Endodermal cell (in vitro differentiated cells): ENCODE data around the gene ZG16B. TPM values are rescaled to one million over a fixed set of nuclear protein-coding genes. Genes with fewer than 3 reads are reported as not detected.

Source experiments
- DNase-seq: peaks from one replicate; pipeline ENCODE4 v3.0.0-alpha.2; 2017
- H3K27ac ChIP-seq: 2 replicates; pipeline ENCODE4 v1.5.1; 2013; ENCODE audit warnings: mild to moderate bottlenecking, low read depth, low read length, moderate library complexity
- H3K27me3 ChIP-seq: 2 replicates; pipeline ENCODE4 v1.6.1; 2013; ENCODE audit warnings: mild to moderate bottlenecking, low read length, moderate library complexity; ENCODE audit not compliant: insufficient read depth, control insufficient read depth, poor library complexity, severe bottlenecking
- H3K36me3 ChIP-seq: 2 replicates; pipeline ENCODE4 v1.7.0; 2013; ENCODE audit warnings: mild to moderate bottlenecking, low read length, moderate library complexity; ENCODE audit not compliant: control insufficient read depth, insufficient read depth
- H3K4me1 ChIP-seq: one replicate; pipeline ENCODE4 v1.7.0; 2013; ENCODE audit warnings: low read length; ENCODE audit not compliant: control insufficient read depth, insufficient read depth
- H3K4me3 ChIP-seq: 2 replicates; pipeline ENCODE4 v1.5.1; 2013; ENCODE audit warnings: mild to moderate bottlenecking, low read length, moderate library complexity
- H3K9ac ChIP-seq: 2 replicates; pipeline ENCODE4 v1.6.1; 2013; ENCODE audit warnings: mild to moderate bottlenecking, low read length, moderate library complexity; ENCODE audit not compliant: poor library complexity, severe bottlenecking; ENCODE audit errors: extremely low read depth
- H3K9me3 ChIP-seq: 2 replicates; pipeline ENCODE4 v1.6.1; 2013; ENCODE audit warnings: mild to moderate bottlenecking, low read length, moderate library complexity; ENCODE audit not compliant: control insufficient read depth
- H3K27ac Mint-ChIP-seq: 2 replicates; pipeline ENCODE4 v1.8.0; 2020; ENCODE audit warnings: mixed read lengths
- H3K27me3 Mint-ChIP-seq: 2 replicates; pipeline ENCODE4 v1.8.0; 2021; ENCODE audit warnings: mild to moderate bottlenecking, mixed read lengths; ENCODE audit not compliant: insufficient read depth
- H3K36me3 Mint-ChIP-seq: 2 replicates; pipeline ENCODE4 v1.8.0; 2020; ENCODE audit warnings: low read depth, mixed read lengths
- H3K4me1 Mint-ChIP-seq: 2 replicates; pipeline ENCODE4 v1.8.0; 2020; ENCODE audit warnings: mixed read lengths
- H3K4me3 Mint-ChIP-seq: 2 replicates; pipeline ENCODE4 v1.8.0; 2020; ENCODE audit warnings: mild to moderate bottlenecking, moderate library complexity, mixed read lengths
- H3K9me3 Mint-ChIP-seq: 2 replicates; pipeline ENCODE4 v1.8.0; 2020; ENCODE audit warnings: mild to moderate bottlenecking, mixed read lengths
- CTCF ChIP-seq: fragments of 200-600 bp; sonication (generic); conservative IDR thresholded peaks from 2 replicates; pipeline ENCODE4 v1.5.0; 2021; ENCODE audit warnings: antibody characterized with exemption, mild to moderate bottlenecking
- WGBS, 2 experiments: methylation state at CpG; one replicate each; pipeline versions ENCODE4 v1.1.5 to v1.1.7; 2013; ENCODE audit warnings: missing lambda C conversion rate in 2 of 2, mixed read lengths in 1 of 2; ENCODE audit not compliant: insufficient coverage in 1 of 2, insufficient read length in 1 of 2; 5-methylcytosine and 5-hydroxymethylcytosine counted together
- long read RNA-seq, 4 experiments: library from polyadenylated mRNA in 2 of 4; library from RNA in 1 of 4; library from capped mRNA in 1 of 4; stranded (forward) in 3 of 4; unstranded in 1 of 4; transcript quantifications; one replicate each; pipeline ENCODE4 v2.0.0, GENCODE V29; 2020 to 2021; ENCODE audit warnings: inconsistent platforms in 1 of 4
- polyA plus RNA-seq, 2 experiments: library from polyadenylated mRNA; stranded (reverse); fragments of 50-300 nt; gene quantifications; one replicate each; pipeline ENCODE4 v1.2.3, GENCODE V29; 2013
- total RNA-seq, 2 donors: library from RNA; stranded (reverse); fragmentation: NEBNext Ultra II Directional in 1 of 2; extraction: Animal tissue kit (Norgen Biotek cat#: 25700) in 1 of 2; gene quantifications; 2 replicates in 1 of 2; 3 replicates in 1 of 2; pipeline ENCODE4 v1.2.1, GENCODE V29; 2021

ZG16B gene, protein sequence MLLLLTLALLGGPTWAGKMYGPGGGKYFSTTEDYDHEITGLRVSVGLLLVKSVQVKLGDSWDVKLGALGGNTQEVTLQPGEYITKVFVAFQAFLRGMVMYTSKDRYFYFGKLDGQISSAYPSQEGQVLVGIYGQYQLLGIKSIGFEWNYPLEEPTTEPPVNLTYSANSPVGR
- total RNA-seq: not detected
- polyA plus RNA-seq (2013, experiment 1 of 2): not detected
- polyA plus RNA-seq (2013, experiment 2 of 2): not detected
- long read RNA-seq, experiment 1: 0 reads
- long read RNA-seq, experiment 2: 0 reads
- long read RNA-seq, experiment 3: 0 reads
- long read RNA-seq, experiment 4: 0 reads

- 84 to 85% methylated on average over 19 to 32 of the region's 32 CpGs for WGBS, 2 experiments
- no peak for DNase-seq
- no peaks in the 10 kb centered on the region for H3K9me3 ChIP-seq
- H3K36me3 Mint-ChIP-seq: no peaks in the 10 kb centered on the region
- no peak within 1 kb of the TSS for H3K4me3 Mint-ChIP-seq
- no peaks in the 10 kb centered on the region for H3K27me3 ChIP-seq
- H3K9me3 Mint-ChIP-seq: no peaks in the 10 kb centered on the region
- H3K36me3 ChIP-seq: no peaks in the 10 kb centered on the region
- H3K27me3 Mint-ChIP-seq: no peaks in the 10 kb centered on the region
- no peaks in the 10 kb centered on the region for H3K4me1 ChIP-seq
- H3K27ac ChIP-seq: no peak within 1 kb of the TSS
- no peak within 1 kb of the TSS for H3K4me3 ChIP-seq
- TF ChIP-seq CTCF: no peak
- H3K4me1 Mint-ChIP-seq: no peaks in the 10 kb centered on the region
- no peak within 1 kb of the TSS for H3K27ac Mint-ChIP-seq
- no peak within 1 kb of the TSS for H3K9ac ChIP-seq
Measured at GRCh38 chr16:2829501-2830354, at the start of gene ZG16B. Gene ZG16B, plus strand, starts transcription at chr16:2830303. Its CDS starts 139 bp downstream, at chr16:2830442.

DNA sequence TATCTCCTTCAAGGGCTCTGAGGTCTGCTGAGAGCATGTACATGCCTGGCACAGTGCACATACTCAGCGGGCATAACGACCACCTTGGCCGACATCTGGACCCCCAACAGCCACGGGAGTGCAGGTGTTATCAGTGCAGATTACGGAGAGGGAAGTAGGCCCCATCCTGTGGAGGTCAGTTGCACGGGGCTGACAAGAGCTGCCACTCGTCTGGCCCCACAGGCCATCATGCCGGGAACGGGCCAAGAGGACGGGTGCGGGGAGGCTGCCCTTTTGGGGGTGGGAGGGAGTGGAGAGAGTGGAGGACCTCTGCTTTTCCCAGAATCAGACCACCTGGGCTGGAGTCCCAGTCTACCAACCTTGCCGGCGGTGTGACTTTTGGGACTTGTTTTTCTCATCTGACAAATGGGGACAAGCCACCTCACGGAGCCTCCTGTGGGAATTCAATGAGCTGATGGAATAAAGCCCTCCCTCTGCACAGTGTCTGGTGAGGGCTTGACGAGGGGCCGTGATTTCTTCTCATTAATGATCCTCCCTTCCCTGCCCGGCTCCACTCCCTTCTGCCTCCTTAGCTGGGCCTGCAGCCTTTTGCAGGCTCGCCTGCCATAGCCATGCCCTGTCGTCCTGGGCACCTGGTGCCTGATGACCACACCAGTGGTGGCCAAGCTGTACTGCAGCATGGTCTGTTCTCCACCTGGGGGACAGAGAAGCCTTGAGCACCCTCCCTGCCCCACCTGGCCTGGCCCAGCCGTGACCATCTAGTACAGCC, 47.3 kb upstream of the ZG16B start:
- H3K27me3 Mint-ChIP-seq: peaks cover 12% of the 10 kb centered on the region
- peak; percentile 61 for TF ChIP-seq CTCF
- no peak overlapping the region for H3K4me3 Mint-ChIP-seq
- Histone ChIP-seq H3K4me1 (peaks cover 5% of the 10 kb centered on the region), H3K36me3 (no peaks in the 10 kb centered on the region), H3K27ac (no peak overlapping the region), H3K4me3 (no peak overlapping the region), H3K9me3 (no peaks in the 10 kb centered on the region), H3K27me3 (peaks cover 20% of the 10 kb centered on the region), H3K9ac (no peak overlapping the region)
- 93 to 94% methylated on average over 12 to 20 of the region's 20 CpGs for WGBS, 2 experiments
- no peak overlapping the region for H3K27ac Mint-ChIP-seq
- H3K4me1 Mint-ChIP-seq: peaks cover 15% of the 10 kb centered on the region
- no peaks in the 10 kb centered on the region for H3K9me3 Mint-ChIP-seq
- peak; percentile 66 for DNase-seq
- H3K36me3 Mint-ChIP-seq: no peaks in the 10 kb centered on the region

GRCh38 chr16:2783581-2784357, 46.3 kb upstream of the ZG16B start:
- WGBS, 2 experiments: 93 to 95% methylated on average over 12 to 15 of the region's 15 CpGs
- H3K27ac Mint-ChIP-seq: no peak overlapping the region
- no peaks in the 10 kb centered on the region for H3K9me3 Mint-ChIP-seq
- Histone ChIP-seq H3K9ac (no peak overlapping the region), H3K36me3 (no peaks in the 10 kb centered on the region), H3K27ac (no peak overlapping the region), H3K4me3 (no peak overlapping the region), H3K9me3 (no peaks in the 10 kb centered on the region), H3K27me3 (peaks cover 20% of the 10 kb centered on the region), H3K4me1 (peaks cover 5% of the 10 kb centered on the region)
- peaks cover 7% of the 10 kb centered on the region for H3K4me1 Mint-ChIP-seq
- TF ChIP-seq CTCF: no peak
- H3K27me3 Mint-ChIP-seq: peaks cover 12% of the 10 kb centered on the region
- H3K4me3 Mint-ChIP-seq: no peak overlapping the region
- H3K36me3 Mint-ChIP-seq: no peaks in the 10 kb centered on the region
- DNase-seq: peak; percentile 43
